ENCODE results near the gene ELMO1.

DNA sequence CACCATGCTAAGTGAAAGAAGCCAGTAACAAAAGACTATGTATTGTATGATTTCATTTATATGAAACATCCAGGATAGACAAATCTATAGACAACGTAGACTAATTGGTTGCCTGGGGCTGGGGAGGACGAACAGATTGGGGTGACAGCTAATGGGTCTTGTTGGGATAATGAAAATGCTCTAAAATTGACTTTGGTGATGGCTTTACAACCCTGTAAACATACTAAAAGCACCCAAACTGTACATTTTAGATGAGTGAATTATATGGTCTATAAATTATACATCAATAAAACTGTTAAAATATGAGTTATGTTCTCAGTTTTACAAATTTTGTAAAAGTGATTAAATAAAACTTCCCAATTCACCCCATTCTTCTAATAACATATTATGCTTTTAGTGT is 261.5 kb downstream of the ELMO1 start:
- TF ChIP-seq, protein P1, sequence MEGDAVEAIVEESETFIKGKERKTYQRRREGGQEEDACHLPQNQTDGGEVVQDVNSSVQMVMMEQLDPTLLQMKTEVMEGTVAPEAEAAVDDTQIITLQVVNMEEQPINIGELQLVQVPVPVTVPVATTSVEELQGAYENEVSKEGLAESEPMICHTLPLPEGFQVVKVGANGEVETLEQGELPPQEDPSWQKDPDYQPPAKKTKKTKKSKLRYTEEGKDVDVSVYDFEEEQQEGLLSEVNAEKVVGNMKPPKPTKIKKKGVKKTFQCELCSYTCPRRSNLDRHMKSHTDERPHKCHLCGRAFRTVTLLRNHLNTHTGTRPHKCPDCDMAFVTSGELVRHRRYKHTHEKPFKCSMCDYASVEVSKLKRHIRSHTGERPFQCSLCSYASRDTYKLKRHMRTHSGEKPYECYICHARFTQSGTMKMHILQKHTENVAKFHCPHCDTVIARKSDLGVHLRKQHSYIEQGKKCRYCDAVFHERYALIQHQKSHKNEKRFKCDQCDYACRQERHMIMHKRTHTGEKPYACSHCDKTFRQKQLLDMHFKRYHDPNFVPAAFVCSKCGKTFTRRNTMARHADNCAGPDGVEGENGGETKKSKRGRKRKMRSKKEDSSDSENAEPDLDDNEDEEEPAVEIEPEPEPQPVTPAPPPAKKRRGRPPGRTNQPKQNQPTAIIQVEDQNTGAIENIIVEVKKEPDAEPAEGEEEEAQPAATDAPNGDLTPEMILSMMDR (IDR thresholded peaks at IDR 0.05), result no peak
- TF ChIP-seq POLR2AphosphoS5 (IDR thresholded peaks at IDR 0.05) (no peak), EP300 (IDR thresholded peaks at IDR 0.05) (no peak)
